GM21360 (cell line): ENCODE results near the gene ACSM2B.
"Not testable (repeated sequence)": the region's sequence is repeated elsewhere in the genome, so short reads cannot be mapped to it uniquely, and the experiment has no call there.

Experiments used
- ATAC-seq: cut with Tn5 transposase; IDR thresholded peaks from one replicate; pipeline ENCODE4 v1.9.1; 2021; ENCODE audit warnings: mild to moderate bottlenecking, moderate library complexity; ENCODE audit not compliant: unreplicated experiment

Gene ACSM2B

DNA sequence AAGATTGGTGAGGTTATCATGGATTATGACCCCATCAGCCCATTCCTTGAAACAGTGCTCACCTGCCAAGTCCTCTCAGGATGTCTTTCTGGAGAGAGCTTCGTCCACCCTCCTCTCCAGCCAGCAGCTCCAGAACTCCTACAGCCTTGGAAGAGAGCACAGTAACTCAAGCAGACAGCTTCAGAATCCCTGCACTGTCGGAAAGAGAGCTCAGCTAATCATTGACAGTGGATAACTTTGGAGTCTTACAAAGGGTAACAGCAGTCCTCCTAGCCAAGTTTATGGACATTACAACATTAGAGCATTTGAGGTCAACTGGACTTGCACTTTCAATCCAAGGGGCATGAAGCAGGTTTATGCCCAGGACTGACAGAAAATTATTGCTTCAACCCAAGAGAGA lies at the start of gene ACSM2B:
Gene ACSM2B (minus strand): TSS at position 223 of the 400 bp plus-strand sequence. CDS start 11,522 bp downstream, outside the sequence.
- not testable (repeated sequence) for ATAC-seq

DNA sequence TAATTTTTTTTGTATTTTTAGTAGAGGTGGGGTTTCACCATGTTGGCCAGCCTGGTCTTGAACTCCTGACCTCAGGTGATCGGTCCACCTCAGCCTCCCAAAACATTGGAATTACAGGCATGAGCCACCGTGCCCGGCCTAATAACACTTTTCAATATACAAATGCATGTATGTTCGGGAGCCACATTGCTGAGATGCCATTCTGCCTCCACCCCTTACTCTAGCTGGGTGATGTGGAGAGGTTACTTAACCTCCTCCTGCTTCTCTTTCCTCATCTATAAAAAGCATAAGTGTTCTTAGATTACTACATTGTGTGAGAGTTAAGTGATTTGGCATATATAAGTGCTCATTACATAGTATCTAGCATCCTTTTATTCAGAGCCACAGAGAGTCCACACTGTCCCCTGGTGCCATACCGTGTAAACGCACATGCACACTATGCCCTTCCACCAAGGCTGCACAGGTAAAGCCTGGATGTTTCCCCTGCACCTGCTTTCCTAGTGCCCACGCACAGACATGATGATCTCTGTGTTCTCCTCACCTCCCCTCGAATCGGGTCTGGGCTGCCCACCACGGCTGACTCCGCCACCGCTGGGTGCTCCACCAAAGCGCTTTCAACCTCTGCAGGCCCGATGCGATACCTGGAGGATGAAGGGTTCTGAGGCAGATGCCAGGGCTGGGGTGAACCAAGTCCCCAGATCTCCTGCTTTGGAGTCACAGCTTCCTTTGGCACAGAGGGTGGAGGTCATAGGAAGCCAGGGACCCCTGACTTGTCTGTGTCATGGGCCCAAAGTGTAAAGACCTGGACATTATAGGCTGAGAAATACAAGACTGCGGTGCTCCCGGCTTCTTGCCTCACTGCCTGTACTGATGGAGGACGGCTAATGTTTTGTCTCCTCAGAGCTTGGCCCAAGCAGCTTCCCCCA lies 49.0 kb upstream of the ACSM2B start:
- ATAC-seq, result no peak

- no peak for ATAC-seq
These were observed 48.0 kb upstream of the ACSM2B start for GRCh38 chr16:20624205-20624604.

DNA sequence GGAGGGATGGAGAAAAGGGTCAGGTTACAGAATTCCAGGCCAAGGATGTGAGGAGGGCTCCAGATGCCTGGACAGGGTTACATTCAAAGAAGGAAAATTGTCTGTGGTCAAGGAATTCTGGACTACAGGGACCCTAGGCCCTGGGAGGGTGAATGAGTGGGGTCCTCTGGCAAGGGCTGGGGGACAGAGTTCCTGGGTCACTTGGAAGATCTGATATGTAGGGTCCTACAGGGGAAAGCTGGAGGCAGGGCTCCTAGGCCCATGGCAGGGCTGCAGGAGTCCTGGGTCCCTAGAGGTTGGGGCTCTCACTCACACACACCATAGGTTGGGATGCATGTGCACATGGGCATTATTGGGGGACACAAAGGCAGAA lies 46.3 kb upstream of the ACSM2B start:
- ATAC-seq, result no peak

GRCh38 chr16:20621406-20621805 lies 45.2 kb upstream of the ACSM2B start:
- no peak for ATAC-seq

GRCh38 chr16:20620770-20621169 lies 44.6 kb upstream of the ACSM2B start:
- ATAC-seq, result no peak

DNA sequence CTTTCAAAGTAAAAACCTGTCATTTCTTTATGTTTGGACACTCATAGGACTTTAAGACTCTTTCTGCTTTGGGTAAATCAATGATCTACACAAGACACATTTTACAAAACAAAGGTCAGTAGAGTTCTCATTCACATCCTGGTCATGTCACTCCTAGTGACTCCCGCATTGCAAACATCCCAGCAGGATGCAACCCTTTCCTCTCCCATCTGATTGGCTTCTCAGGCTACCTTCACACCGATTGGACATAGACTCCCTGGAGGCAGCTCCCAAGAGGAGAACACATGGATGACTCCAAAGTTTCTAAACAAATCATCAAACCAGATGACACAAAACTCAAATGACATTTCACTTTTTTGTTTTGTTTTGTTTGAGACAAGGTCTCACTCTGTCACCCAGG lies 43.8 kb upstream of the ACSM2B start:
- no peak for ATAC-seq

- ATAC-seq, result no peak
These were observed 41.1 kb upstream of the ACSM2B start for GRCh38 chr16:20617271-20617670.

DNA sequence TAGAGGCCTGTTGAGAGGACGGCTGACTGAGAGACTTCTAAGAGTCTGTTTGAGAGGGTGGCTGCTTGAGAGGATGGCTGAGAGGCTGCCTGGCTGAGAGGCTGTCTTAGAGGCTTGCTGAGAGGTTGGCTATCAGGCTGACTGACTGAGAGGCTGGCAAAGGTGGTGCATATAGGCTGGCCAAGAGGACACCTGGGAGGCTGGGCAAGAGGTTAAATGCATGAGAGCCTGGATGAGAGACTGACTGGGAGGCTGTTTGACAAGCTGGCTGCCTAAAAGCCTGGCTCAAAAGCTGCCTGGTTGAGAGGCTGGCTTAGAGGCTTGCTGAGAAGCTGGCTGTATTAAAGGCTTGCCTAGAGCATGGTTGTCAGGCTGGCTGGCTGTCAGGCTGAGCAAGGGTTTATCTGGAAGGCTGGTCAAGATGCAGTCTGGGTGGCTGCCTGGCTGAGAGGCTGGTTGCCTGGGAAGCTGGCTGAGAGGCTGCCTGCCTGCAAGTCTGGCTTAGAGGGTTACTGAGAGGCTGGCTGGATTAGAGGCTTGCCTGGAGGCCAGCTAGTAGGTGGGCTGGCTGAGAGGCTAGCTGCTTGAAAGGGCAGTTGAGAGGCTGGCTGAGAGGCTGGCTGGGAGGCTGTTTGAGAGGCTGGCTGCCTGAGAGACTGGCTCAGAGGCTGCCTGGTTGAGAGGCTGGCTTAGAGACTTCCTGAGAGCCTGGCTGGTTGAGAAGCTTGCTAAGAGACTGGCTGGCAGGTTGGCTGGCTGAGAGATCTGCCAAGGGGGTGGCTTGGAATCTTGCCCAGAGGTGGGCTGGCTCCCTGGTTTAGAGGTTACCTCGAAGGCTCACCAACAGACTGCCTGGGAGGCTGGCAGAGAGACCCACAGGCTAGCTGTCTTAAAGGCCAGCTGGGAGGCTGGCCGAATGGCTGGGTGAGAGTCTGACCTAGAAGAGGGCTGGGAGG lies 38.3 kb upstream of the ACSM2B start:
- ATAC-seq, result no peak

DNA sequence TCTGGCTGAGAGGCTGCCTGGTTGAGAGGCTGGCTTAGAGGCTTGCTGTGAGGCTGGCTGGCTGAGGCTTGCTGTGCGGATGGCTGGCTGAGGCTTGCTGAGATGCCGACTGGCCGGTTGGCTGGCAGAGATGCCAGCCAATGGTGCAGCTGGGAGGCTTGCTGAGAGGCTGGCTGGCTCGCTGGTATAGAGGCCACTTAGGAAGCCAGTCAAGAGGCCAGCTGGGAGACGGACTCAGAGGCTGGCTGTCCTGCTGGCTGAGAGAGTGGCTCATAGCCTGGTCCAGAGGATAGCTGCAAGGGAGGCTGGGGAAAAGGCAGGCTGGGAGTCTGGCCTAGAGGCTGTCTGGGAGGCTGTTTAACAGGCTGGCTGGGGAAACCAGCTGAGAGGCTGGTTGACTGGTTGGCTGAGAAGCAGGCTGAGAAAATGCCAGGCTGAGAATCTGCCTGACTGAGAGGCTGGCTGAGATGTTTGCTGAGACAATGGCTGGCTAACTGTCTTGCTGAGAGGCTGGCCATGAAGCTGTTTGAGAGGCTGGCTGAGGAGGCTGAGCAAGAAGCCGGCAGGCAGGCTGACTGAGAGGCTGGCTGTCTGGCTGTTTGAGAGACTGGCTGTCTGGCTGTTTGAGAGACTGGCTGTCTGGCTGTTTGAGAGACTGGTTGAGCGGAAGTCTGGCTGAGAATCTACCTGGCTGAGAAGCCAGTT lies 37.5 kb upstream of the ACSM2B start:
- ATAC-seq, result no peak

GRCh38 chr16:20612551-20613480 lies 36.6 kb upstream of the ACSM2B start:
- no peak for ATAC-seq

GRCh38 chr16:20611975-20612481 lies 35.9 kb upstream of the ACSM2B start:
- ATAC-seq, result no peak

DNA sequence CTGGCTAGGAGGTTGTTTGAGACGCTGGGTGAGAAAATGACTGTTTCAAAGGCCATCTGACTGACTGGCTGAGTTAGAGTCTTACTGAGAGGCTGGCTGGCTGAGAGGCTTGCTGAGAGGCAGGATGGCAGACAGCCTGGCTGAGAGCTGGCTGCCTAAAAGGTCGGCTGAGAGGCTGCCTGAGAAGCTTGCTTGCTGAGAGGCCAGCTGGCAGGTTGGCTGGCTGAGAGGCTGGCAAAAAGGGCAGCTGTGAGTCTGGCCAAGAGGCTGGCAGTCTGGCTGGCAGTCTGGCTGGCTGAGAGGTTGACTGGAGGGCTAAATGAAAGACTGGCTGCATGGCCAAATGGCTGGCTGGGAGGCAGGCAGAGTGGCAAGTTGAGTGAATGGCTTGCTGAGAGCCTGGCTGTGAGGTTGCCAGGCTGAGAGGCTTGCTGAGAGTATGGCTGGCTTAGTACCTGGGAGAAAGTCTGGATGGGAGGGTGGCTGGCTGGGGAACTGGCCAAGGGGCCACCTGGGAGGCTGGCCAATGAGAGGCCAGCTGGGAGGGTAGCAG lies 35.3 kb upstream of the ACSM2B start:
- no peak for ATAC-seq

- ATAC-seq, result no peak
These were observed 34.8 kb upstream of the ACSM2B start for GRCh38 chr16:20610892-20611349.

- no peak for ATAC-seq
These were observed 34.2 kb upstream of the ACSM2B start for GRCh38 chr16:20610211-20610891.

DNA sequence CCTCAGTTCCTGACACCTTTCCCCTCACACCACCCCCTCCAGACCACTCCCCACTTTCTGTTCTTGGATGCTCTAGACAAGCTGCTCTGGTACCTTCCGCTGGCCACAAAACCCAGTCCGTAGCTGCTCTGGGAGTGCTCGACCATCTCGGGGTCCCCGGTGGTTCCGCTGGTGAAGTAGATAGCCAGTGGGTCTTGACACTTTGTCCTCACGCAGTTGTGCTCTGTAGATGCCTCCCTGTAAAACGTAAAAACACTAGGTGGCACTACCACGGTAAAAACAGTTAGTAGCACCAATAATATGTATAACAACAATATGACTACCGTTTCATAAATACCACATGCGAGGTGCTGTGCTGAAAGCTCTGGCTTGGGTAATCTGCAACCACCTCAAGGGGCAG lies 26.0 kb upstream of the ACSM2B start:
- ATAC-seq, result not testable (repeated sequence)

DNA sequence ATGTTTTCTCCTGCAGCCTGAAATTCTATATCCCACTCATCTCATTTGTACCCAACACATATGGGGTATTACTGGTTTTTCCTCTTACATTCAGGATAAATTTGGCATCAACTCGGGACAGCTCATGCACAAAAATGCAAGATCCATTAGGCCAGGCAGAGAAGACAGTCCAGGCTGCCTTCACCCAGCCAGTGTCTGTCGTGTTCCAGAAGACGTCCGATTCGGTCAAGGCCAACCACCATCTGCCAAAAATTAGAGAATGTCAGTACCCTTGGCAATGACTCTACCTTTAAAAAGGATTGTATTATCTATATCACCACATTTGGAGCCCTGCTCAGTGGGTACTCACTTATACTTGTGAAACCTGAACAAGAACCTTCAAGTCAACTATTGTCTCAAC lies 23.3 kb upstream of the ACSM2B start:
- ATAC-seq, result not testable (repeated sequence)

- ATAC-seq, result no peak
These were observed 22.8 kb upstream of the ACSM2B start for GRCh38 chr16:20598832-20599469.
